Stimulated activated CD4-positive, alpha-beta T cell treated with anti-CD3 and anti-CD28 coated beads, Interleukin-1b, Interleukin-23, amount 100 ng/mL, for 4 hours (primary cell): Measurements from ENCODE around the gene ACO1.

Source experiments
- DNase-seq, 2 donors: peaks; one replicate each; pipeline ENCODE4 v3.0.0-alpha.2; 2020; ENCODE audit warnings: low read depth in 2 of 2

ACO1 gene

GRCh38 chr9:32419921-32420320 is 35.5 kb downstream of the ACO1 start:
- DNase-seq, result no peak

DNA sequence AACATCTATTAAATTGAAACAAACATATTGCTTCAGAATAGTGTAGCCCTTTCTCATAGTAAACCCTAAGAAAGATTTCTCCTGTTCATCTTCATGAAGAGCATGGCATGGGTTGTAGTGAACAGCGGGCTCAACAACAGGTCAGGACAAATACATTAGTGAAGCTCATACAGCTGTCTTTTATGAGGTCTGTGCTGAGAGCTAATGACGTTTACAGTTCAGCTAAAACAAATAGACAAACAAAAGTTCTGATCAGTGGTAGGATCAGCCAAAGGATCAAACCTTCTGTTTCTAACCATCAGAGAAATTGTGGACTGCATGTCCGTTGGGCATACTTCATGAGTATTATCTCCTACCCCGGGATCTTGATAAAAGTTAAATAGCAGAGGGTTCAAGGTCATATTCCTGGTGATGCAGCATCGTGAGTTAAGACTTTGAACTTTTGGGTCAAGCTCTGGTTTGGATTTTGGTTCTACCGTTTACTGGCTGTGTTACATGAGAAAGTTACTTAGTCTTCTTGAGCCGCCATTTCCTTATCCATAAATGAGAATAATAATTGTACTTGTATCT is 37.9 kb downstream of the ACO1 start:
- DNase-seq, result no peak

- no peak for DNase-seq
These were observed 38.9 kb downstream of the ACO1 start for GRCh38 chr9:32423371-32423770.

DNA sequence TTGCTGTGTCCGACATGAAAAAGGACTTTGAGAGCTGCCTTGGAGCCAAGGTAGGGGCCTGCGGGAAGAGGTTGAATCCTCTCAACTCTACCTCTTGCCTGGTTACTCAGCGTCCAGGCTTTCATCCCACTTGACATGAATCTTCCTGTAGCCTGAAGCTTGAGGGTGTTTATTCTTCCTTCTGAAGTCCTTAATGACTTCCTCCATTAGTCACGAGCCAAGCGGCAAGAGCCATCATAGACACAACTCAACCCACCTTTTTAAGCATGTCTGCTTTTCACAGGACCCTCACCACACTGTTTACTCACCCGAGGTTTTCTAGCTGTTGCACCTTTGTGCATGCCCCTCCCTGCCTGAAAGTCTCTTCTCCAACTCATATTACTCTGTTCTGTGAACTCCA is 40.2 kb downstream of the ACO1 start:
- no peak for DNase-seq

- no peak for DNase-seq
These were observed 42.0 kb downstream of the ACO1 start for GRCh38 chr9:32426278-32426939.

DNA sequence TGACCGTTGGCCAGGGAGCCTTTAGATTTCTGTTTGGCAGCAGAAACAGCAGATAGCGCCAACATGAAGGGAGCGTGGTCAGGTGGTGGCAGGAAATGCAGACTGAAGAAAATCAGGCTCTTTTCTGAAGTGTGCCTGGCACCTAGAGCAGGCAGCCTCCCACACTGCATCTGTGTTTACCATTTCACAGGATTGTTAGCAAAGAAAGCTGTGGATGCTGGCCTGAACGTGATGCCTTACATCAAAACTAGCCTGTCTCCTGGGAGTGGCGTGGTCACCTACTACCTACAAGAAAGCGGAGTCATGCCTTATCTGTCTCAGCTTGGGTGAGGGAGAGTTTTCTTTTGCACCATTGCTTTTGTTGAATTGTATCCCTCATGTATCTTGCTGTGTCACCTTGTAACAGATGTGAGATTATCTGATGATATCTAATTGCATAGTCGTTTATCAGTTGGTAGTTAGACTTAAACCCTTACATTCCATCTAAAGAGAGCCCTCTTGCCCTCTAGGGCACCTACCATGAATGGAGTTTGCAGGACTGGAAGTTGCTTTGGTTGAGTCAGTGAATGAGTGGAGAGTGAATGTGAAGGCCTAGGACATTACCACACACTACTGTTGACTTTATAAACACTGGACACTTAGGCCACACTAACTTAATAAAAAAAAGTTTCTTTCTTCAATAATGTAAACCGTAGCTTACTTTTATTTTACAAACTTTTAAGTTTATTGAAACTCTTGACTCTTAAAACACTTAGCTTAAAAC is 42.8 kb downstream of the ACO1 start:
- no peak for DNase-seq

- DNase-seq, result no peak
These were observed 46.3 kb downstream of the ACO1 start for GRCh38 chr9:32430720-32431119.

DNA sequence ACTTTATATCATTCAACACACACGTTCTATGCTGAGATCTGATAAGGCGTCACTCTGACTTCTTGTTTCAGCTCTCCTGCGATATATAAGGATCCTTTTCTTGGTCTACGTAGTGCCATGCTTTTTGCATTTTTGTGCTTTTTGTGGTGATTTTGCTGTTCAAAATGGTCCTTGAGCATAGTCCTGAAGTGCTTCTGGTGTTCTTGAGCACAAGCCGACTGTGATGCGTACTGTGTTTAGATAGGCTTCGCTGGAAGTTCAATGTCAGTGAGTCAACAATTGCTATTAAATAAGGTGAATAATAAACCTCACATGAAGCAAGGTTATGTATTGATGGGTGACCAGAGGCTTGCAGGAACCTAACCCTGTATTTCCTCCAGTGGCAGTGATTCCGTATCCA is 46.8 kb downstream of the ACO1 start:
- no peak for DNase-seq

DNA sequence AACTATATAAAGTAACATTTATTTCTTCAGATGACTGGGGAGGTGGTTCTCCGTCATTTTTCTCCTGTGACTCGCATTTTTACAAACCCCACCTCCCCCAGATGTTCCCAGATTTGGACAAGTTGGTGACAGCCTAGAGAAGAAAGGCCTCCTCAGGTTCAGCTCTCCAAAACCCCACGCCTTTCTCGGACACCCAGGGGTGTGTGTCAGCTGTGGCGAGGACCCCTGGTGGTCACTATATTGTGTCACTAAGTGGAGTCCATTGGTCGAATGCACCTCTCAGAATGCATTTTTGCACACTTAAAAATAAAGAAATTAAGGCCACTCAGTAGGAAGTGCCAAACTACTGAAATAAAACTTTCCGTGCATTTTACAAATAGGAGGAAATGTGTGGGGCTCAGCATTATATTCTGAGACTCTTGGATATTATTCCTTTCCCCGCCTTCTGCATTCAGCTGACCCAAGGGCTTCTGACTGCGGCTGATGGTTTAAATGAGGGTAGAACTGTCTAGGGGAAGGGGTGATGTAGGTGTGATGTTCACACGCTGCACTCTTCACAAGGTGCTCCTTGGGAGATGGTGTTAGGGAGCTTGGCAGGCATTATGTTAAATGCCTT is 47.6 kb downstream of the ACO1 start:
- DNase-seq, result peak; percentile 27 to 34

DNA sequence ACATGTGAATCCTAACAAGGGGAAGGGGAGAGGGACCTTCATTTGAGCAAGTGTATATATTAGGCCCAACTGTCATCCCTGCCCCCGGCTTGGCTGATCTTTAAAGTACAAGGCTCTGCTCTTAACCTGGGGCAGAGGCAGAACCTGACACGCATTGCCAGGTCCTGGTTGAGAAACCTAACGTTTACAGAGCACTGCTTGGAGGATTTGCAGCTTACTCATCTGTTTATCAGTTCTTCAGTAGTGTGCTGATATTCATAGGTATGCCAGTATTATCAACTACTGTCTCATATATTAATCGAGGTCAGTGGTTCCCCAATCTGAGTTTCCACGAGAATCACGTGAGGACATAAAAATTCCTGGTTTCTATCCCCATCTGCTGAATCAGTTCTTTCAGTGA is 50.4 kb downstream of the ACO1 start:
- DNase-seq, result no peak

DNA sequence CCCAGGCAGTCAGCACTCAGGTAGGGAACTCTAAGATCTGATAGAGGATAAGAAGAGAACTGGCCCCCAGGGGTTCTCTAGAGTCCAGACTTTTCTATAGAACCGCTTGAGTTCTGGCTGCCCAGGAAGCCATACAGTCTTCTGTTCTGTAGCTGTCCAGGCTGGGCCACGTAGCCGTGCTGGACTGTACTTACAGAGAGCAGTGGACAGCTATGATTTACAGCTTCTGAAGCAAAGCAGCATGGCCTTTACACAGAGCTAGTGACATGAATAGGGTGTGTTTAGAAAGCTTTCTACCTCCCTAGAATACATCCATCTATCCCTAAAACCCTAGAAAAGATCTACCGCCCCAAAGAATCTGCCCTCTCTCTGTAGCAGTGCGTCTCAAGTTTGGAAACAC is 57.2 kb downstream of the ACO1 start:
- no peak for DNase-seq

DNA sequence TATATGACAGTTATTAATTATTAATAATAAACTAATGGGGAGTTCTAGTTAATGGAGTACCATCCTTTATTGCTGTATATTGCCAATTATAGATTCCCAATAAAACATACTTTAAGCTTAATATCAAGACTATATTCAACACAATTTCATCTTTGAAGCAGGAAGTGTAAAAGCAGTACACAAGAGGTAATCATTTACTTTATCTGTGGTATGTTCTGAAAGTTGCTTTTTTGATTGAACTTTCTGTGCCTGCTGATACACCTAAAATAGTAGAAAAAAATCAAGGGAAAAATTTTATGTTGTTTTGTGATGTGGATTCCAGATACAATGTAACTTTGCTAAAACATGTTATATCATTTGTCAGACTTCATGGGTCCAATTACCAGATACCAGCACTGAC is 58.0 kb downstream of the ACO1 start:
- no peak for DNase-seq

- no peak for DNase-seq
These were observed 65.5 kb downstream of the ACO1 start for GRCh38 chr9:32449969-32450368.

DNA sequence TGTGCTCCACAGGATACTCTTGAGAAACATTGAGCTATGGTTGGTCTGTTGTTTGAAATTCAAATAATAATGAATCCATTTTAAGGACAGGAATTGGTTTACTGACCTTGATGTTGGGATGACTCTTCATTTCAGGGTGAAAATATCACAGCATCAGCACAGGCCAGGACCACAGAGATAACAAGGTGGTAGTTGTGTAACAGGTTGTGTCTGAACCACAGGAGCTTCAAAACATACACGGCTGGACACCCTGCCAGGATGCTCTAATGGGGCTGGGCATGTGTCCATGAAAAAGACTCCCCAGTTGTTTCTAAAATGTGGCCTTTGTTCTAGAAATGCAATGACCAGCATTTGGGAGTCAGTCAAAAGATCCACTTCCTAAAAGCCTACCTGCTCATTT is 69.8 kb downstream of the ACO1 start:
- DNase-seq, result no peak

GRCh38 chr9:32455738-32456137 is 71.3 kb downstream of the ACO1 start:
- DNase-seq, result no peak

- DNase-seq, result no peak
These were observed 72.1 kb downstream of the ACO1 start for GRCh38 chr9:32456564-32456963.

DNA sequence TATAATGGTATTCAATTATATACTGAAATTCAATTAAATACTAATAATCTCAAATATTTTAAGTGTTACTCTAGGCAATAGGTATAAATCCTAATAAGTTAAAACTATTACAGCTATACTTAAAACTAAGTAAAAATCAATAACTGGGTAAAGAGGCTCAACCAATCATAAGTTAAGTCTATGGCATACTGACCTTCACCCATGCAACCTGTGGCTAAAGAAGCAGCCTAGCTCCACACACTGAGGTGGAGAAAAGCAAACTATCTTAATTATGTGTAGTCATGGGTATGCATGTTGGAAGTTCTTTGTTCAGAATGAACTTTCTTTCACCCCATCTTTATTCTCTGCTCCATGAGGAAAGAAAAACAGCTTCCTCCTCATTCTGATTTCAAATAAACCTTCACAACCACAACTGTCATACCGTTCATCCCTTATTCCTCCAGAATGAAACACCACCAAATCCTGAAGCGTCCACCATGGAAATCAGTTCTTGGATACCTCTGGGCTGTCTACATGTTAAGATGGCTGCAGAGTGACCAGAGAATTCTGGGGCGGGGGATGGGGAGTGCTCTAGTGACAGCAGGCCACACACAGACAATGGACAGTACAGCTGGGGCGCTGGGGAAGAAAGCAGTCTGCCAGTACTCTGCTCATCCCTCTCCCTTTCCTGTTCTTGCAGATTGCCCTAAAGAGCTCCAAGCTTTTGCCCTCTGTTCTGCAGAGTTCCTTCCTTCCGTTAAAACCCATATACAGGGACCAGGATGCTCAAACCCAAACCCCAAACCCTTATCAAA is 79.3 kb downstream of the ACO1 start:
- no peak for DNase-seq

- no peak for DNase-seq
These were observed 84.3 kb downstream of the ACO1 start for GRCh38 chr9:32468740-32469139.

DNA sequence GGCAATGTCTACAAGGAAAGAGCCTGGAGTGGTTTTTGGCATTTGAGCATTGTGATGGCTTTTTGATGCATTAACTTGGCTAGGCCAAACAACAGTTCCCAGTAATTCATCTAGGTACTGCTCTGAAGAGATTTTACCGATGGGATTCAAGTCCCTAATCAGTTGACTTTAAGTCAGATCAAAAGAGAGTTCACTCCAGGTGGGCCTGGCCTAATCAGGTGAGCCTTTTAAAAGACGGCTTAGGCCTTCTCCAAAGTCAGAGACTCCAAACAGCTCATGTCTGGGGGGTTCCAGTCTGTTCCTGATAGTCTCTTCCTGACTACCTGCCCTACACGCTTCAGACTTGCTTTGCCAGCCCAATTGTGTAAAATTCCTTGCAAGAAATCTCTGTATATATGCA is 87.9 kb downstream of the ACO1 start:
- no peak for DNase-seq

DNA sequence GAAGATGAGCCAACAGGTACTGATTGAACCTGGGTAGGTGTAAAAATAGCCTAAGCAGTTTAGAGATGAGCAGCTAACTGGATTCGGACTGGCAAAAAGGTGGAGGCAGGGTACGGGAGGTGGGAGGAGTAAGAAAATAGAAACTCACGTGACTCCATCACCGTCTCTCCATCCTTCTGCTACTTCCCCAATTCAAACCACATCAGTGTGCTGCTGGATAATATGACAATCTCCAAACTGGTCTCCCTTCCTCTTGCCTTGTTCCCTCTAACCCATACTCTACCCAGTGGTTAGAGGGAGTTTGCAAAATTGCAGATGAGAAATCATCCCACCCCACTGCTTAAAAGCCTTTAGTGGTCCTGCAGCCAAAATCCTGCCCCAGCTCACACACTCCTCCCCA is 98.9 kb downstream of the ACO1 start:
- no peak for DNase-seq

DNA sequence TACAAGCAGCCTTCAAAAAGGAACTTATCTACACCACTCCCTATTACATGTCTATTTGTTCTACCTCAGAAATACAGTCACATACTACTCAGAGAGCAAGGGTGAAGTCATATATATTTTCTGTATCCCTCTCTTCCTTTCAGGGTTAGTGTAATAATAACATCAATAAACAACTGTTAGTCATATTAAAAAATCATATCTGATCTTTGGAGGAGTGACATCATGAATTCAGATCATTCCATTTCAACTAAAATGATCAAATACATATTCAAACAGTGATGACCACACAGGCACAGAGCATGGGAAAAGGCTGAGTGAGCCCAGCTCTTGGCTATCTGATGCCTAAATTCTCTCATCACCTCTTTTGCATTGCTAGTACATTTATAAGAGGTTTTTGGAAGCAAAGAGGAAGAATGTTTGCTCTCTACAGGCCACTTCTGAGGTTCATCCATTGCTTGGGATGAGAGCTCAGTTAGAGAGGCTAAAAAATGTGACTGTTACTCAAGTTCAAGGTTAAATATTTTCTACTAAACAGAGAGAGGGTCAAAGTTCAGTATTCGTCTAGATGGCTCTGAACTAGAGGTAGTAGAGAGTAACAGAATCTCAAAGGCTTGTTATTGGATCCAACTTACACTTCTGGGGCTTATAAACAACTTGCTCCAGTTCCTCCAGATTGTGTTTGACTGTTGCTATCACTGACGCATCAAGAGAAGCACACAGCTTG is 102.6 kb downstream of the ACO1 start:
- DNase-seq, result no peak
